Measurements from ENCODE around the gene DOCK2. TPM values are rescaled to one million over a fixed set of nuclear protein-coding genes. Genes with fewer than 3 reads are reported as not detected.

The DOCK2 gene
- total RNA-seq, 2 experiments from 2014 or later = 248 to 270 TPM

DNA sequence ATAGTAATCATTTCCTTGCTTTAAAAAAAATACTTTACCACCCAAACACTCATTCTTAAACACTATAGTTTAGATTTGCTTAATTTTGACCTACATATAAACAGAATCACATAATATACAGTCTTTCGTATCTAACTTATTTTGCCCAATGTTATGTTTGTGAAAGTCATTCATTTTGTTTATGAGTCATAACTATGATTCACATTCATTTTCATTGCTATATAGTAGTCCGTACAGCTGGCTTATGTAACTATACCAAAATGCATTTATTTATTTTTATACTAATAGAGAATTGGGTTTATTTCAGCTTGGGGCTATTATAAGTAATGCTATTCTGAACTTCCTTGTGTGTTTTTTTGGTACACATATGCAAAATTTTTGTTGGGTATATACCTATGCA lies 434.7 kb downstream of the DOCK2 start:
- peaks cover 74% of the 10 kb centered on the region for H3K36me3 Mint-ChIP-seq (ENCODE audit: low read depth)
- DNase-seq = no peak
- H3K27ac Mint-ChIP-seq = no peak overlapping the region
- no peaks in the 10 kb centered on the region for H3K4me1 Mint-ChIP-seq
- POLR2A ChIA-PET = no interaction called here
- CTCF ChIA-PET = interaction anchor here (1.0 to 2.2 kb wide), 6 partner anchors 11 to 345 kb away, joined by 3 to 13 read pairs (median 5); no protein-coding TSS in a partner anchor
- H3K9me3 Mint-ChIP-seq = no peaks in the 10 kb centered on the region
- no peaks in the 10 kb centered on the region for H3K27me3 Mint-ChIP-seq
- H3K4me3 Mint-ChIP-seq = no peak overlapping the region

DNA sequence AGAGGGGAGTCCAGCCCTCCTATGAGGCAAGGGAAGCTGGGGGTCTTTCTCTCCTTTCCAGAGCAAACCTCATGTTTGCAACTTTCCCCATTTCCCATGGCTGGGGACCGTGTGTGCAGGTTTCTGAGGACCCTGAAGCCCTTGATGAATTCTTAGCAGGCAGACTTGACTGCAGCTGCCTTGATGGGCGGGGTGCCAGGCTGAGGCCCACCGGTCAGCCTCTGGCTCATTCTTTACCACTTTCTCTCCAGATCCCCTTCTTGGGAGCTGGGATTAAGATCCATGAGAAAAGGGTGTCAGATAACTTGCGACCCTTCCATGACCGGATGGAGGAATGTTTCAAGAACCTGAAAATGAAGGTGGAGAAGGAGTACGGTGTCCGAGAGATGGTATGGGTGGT lies 438.6 kb downstream of the DOCK2 start:
- ChIA-PET CTCF (no interaction called here), POLR2A (no interaction called here)
- H3K36me3 Mint-ChIP-seq (ENCODE audit: low read depth) = peaks cover 75% of the 10 kb centered on the region
- H3K9me3 Mint-ChIP-seq = no peaks in the 10 kb centered on the region
- no peak overlapping the region for H3K4me3 Mint-ChIP-seq
- no peaks in the 10 kb centered on the region for H3K27me3 Mint-ChIP-seq
- no peak overlapping the region for H3K27ac Mint-ChIP-seq
- no peak for DNase-seq
- no peaks in the 10 kb centered on the region for H3K4me1 Mint-ChIP-seq

DNA sequence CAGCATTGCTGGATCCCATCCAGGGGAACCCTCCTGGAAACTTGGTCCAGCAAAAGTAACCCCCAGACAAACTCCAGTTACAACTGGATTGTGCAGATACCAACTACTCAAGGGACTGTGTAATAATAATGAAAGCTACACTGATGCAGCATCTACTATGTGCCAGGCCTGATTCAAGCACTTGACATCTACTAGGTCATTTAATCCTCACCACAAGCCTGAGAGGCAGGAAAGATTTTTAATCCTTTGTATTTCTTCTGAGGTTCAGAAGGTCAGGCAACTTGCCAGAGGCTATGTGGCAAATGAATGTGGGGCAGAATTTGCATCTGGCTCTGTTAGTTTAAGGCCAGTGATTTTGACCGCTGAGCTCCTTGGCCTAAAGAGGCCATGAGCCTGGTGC lies 439.1 kb downstream of the DOCK2 start:
- ChIA-PET POLR2A (no interaction called here), CTCF (no interaction called here)
- no peak for DNase-seq
- no peaks in the 10 kb centered on the region for H3K9me3 Mint-ChIP-seq
- H3K27ac Mint-ChIP-seq = no peak overlapping the region
- H3K36me3 Mint-ChIP-seq (ENCODE audit: low read depth) = peaks cover 75% of the 10 kb centered on the region
- no peaks in the 10 kb centered on the region for H3K27me3 Mint-ChIP-seq
- no peak overlapping the region for H3K4me3 Mint-ChIP-seq
- no peaks in the 10 kb centered on the region for H3K4me1 Mint-ChIP-seq

DNA sequence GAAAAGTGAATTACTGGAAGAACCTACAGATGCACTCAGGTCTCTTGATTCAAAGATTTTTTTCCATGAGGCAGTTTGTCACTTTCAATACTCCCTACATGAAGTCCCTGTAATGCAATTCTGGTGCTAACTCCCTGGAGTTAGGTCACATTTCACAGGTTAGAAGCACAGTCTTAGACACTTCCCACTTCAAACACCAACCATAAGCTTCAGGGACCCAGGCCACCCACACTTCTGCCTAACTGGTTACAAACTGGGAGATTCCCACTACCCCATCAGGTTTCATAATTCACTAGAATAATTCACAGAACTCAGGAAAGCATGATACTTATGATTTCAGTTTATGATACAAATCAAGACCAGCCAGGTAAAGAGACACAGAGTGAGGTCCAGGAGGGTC lies 439.7 kb downstream of the DOCK2 start:
- no peak overlapping the region for H3K27ac Mint-ChIP-seq
- no peaks in the 10 kb centered on the region for H3K4me1 Mint-ChIP-seq

DNA sequence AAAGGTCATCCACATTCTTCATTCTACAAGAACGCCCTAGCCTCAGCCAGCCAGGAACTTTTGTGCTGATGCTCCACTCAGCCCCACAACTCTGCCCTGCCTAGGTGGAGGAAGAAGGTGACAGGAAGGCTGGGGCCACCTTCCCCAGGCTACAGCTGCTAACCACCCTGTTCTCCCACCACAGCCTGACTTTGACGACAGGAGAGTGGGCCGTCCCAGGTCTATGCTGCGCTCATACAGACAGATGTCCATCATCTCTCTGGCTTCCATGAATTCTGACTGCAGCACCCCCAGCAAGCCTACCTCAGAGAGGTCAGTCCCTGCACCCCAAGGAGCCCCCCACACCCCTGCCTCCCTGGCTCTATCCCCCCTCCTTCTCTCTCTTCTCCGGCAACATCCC lies 440.5 kb downstream of the DOCK2 start:
- POLR2A ChIA-PET = no interaction called here
- DNase-seq = no peak
- Mint-ChIP-seq H3K4me1 (no peaks in the 10 kb centered on the region), H3K36me3 (ENCODE audit: low read depth) (peaks cover 81% of the 10 kb centered on the region), H3K9me3 (no peaks in the 10 kb centered on the region), H3K4me3 (no peak overlapping the region), H3K27me3 (no peaks in the 10 kb centered on the region), H3K27ac (no peak overlapping the region)
- CTCF ChIA-PET = no interaction called here

More for the DNA sequence above, 439.7 kb downstream of the DOCK2 start:
- Mint-ChIP-seq H3K36me3 (ENCODE audit: low read depth) (peaks cover 73% of the 10 kb centered on the region), H3K9me3 (no peaks in the 10 kb centered on the region), H3K4me3 (no peak overlapping the region), H3K27me3 (no peaks in the 10 kb centered on the region)
- CTCF ChIA-PET = no interaction called here
- DNase-seq = no peak
- POLR2A ChIA-PET = no interaction called here

DNA sequence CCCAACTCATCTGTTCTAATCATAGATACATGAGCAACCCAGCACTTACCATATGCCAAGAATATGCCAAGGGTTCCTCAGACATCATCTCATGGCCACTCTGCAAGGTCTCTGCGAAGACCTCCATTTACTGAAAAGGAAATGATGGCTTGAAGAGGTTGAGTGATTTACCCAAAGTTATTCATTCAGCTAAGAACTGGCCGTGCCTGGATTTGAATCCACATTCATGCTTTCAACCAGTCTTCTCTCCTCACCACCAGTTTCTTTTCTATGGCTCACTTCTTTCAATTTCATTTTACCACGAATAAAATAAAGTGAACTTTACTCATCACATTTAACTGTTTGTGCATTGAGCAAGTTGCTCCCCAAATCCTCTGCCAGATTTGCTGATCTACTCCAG lies 441.4 kb downstream of the DOCK2 start:
- Mint-ChIP-seq H3K36me3 (ENCODE audit: low read depth) (peaks cover 83% of the 10 kb centered on the region), H3K27ac (no peak overlapping the region), H3K27me3 (no peaks in the 10 kb centered on the region), H3K9me3 (no peaks in the 10 kb centered on the region), H3K4me1 (no peaks in the 10 kb centered on the region), H3K4me3 (no peak overlapping the region)
- CTCF ChIA-PET = interaction anchor here (0.8 kb wide), 1 partner anchor 10 kb away, joined by 3 read pairs; no protein-coding TSS in a partner anchor
- no peak for DNase-seq
- POLR2A ChIA-PET = no interaction called here

DNA sequence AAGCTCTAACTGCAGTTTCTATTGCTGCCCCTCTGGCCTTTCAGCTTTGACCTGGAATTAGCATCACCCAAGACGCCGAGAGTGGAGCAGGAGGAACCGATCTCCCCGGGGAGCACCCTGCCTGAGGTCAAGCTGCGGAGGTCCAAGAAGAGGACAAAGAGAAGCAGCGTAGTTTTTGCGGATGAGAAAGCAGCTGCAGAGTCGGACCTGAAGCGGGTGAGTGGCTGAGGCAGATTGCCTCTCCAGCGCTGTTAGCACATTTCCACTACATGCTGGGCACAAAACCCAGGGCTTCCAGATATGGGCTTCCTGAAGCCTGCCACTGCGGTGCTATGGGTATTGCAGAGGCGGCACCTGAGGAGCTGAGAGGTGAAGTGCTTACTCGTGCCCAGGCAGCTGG lies 441.9 kb downstream of the DOCK2 start:
- Mint-ChIP-seq H3K4me3 (no peak overlapping the region), H3K27me3 (no peaks in the 10 kb centered on the region), H3K9me3 (no peaks in the 10 kb centered on the region), H3K27ac (no peak overlapping the region), H3K4me1 (no peaks in the 10 kb centered on the region), H3K36me3 (ENCODE audit: low read depth) (peaks cover 88% of the 10 kb centered on the region)
- ChIA-PET POLR2A (no interaction called here), CTCF (interaction anchor here (0.8 to 1.5 kb wide), 2 partner anchors 8 to 11 kb away, joined by 3 to 4 read pairs; no protein-coding TSS in a partner anchor)
- DNase-seq = no peak

DNA sequence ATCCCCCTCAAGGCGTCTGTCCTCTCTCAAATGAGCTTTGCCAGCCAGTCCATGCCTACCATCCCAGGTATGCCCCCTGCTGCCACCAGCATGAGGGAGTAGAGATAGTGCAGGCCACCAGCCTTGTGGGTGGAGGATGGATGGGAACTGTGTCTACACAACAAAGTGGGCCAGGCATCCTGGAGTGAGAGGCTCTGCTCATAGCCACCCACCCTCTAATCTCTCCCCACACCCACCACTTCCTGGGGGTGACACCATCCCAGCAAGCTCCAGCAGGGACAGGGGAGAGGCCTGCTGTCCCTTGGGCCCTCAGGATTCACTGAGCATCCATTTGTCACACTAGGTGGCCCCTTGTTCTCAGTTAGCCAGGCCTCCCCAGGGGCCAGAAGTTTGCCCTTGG lies 443.1 kb downstream of the DOCK2 start:
- DNase-seq = no peak
- ChIA-PET CTCF (interaction anchor here (1.5 kb wide), 1 partner anchor 9 kb away, joined by 4 read pairs; no protein-coding TSS in a partner anchor), POLR2A (no interaction called here)
- no peak overlapping the region for H3K4me3 Mint-ChIP-seq
- peaks cover 92% of the 10 kb centered on the region for H3K36me3 Mint-ChIP-seq (ENCODE audit: low read depth)
- no peak overlapping the region for H3K27ac Mint-ChIP-seq
- no peaks in the 10 kb centered on the region for H3K27me3 Mint-ChIP-seq
- H3K4me1 Mint-ChIP-seq = no peaks in the 10 kb centered on the region
- H3K9me3 Mint-ChIP-seq = no peaks in the 10 kb centered on the region

DNA sequence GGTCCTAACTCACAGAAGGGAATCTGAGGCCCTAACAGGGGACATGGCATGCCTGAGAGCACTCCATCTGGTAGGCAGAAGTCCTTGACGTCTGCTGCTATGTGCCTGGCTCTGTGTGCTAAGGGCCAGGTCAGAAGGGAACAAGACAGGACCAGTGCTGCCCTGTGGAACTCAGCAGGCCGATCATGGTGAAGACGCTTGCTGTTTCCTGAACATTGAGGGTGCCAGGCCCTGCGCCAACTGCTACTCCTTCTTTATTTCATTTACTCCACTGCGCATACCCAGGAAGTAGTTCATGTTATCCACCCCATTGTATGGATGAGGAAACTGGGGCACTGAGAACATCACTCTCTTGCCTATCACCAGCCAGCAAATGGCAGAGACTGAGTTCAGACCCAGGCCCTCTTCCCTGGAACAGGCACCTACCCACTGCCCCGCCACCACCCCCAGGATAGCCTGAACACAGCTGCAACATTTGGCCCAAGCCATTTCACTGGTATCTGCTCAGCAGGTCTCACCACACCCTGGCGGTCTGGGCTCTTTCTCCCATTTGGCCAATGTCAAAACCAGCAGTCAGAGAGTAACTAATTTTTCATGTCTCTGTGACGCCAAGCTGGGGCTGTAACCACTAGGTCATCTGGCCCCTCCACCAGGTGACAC lies 443.8 kb downstream of the DOCK2 start:
- H3K4me3 Mint-ChIP-seq = no peak overlapping the region
- H3K27ac Mint-ChIP-seq = no peak overlapping the region
- H3K9me3 Mint-ChIP-seq = no peaks in the 10 kb centered on the region
- POLR2A ChIA-PET = no interaction called here
- no peaks in the 10 kb centered on the region for H3K27me3 Mint-ChIP-seq
- no peaks in the 10 kb centered on the region for H3K4me1 Mint-ChIP-seq
- peaks cover 94% of the 10 kb centered on the region for H3K36me3 Mint-ChIP-seq (ENCODE audit: low read depth)
- no peak for DNase-seq
- CTCF ChIA-PET = interaction anchor here (0.9 kb wide), 1 partner anchor 10 kb away, joined by 3 read pairs; no protein-coding TSS in a partner anchor

DNA sequence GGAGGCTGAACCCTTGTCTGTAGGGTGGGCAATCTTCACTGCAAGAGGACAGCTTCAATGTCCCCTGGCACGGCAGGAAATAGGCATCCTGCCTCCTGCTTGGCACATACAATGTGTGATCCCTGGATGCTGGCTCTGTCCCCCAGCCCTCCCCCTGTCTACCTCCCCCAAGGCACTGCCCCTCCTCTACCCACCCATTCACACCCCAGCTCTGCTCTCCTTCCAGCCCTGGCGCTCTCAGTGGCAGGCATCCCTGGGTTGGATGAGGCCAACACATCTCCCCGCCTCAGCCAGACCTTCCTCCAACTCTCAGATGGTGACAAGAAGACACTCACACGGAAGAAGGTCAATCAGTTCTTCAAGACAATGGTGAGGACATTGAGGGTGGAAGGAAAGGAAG lies 444.5 kb downstream of the DOCK2 start:
- H3K4me1 Mint-ChIP-seq = no peaks in the 10 kb centered on the region
- H3K36me3 Mint-ChIP-seq (ENCODE audit: low read depth) = peaks cover 91% of the 10 kb centered on the region
- H3K27me3 Mint-ChIP-seq = no peaks in the 10 kb centered on the region
- H3K9me3 Mint-ChIP-seq = no peaks in the 10 kb centered on the region
- CTCF ChIA-PET = interaction anchor here (0.9 kb wide), 1 partner anchor 11 kb away, joined by 3 read pairs; no protein-coding TSS in a partner anchor
- no peak overlapping the region for H3K4me3 Mint-ChIP-seq
- DNase-seq = no peak
- POLR2A ChIA-PET = no interaction called here
- H3K27ac Mint-ChIP-seq = no peak overlapping the region

DNA sequence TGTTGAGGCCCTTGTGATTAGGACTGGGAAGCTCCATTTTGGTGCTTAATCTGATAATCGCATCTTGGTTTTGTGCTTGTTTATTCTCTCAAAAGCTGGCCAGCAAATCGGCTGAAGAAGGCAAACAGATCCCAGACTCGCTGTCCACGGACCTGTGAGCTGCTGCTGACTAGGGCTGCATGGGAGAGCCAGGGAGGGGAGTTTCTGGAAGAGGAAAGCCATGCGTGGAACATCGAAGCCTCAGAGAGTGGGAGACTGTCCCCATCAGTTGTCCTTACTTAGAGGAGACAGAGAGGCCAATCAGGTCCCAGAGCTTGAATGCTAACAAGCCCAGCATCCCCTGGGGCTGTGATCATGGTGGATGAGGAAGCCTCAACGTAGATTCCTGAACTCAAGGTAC lies 445.6 kb downstream of the DOCK2 start:
- Mint-ChIP-seq H3K9me3 (no peaks in the 10 kb centered on the region), H3K4me1 (no peaks in the 10 kb centered on the region), H3K36me3 (ENCODE audit: low read depth) (peaks cover 87% of the 10 kb centered on the region), H3K27me3 (no peaks in the 10 kb centered on the region), H3K27ac (no peak overlapping the region), H3K4me3 (no peak overlapping the region)
- ChIA-PET POLR2A (no interaction called here), CTCF (interaction anchor here (1.1 kb wide), 1 partner anchor 12 kb away, joined by 3 read pairs; no protein-coding TSS in a partner anchor)
- DNase-seq = no peak

DNA sequence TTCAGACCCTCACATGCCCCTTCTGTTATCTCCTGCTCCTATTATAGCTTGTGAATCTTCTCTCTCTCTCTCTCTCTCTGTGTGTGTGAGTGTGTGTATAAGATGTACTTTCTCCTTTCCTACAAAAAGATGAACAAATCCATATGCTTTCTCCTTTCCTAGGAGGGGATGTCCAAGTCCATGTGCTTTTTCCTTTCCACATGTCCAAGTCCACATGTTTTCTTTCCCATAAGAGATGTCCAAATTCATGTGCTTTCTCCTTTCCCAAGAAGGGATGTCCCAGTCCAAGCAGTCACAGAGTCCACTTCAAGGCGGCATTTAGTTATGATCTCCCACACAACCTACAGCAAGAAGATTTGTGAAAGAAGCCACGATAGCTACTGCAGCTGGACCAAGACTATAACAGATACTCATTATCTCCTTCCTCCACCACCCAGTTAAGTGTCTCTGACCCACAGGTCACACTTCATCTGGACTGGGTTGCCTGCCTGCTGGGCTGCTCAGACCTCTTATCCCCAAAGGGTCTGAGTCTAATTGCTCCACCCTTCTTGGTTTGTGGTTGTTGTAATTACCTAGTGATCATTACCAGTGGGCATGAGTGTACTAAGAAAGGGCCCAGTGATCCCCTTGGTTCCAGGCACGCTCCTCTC lies 450.2 kb downstream of the DOCK2 start:
- Mint-ChIP-seq H3K27ac (no peak overlapping the region), H3K36me3 (ENCODE audit: low read depth) (peaks cover 47% of the 10 kb centered on the region), H3K4me3 (no peak overlapping the region), H3K4me1 (no peaks in the 10 kb centered on the region), H3K27me3 (no peaks in the 10 kb centered on the region), H3K9me3 (no peaks in the 10 kb centered on the region)
- ChIA-PET POLR2A (no interaction called here), CTCF (interaction anchor here (0.7 kb wide), 1 partner anchor 384 kb away, joined by 3 read pairs; no protein-coding TSS in a partner anchor)
- DNase-seq = no peak

DNA sequence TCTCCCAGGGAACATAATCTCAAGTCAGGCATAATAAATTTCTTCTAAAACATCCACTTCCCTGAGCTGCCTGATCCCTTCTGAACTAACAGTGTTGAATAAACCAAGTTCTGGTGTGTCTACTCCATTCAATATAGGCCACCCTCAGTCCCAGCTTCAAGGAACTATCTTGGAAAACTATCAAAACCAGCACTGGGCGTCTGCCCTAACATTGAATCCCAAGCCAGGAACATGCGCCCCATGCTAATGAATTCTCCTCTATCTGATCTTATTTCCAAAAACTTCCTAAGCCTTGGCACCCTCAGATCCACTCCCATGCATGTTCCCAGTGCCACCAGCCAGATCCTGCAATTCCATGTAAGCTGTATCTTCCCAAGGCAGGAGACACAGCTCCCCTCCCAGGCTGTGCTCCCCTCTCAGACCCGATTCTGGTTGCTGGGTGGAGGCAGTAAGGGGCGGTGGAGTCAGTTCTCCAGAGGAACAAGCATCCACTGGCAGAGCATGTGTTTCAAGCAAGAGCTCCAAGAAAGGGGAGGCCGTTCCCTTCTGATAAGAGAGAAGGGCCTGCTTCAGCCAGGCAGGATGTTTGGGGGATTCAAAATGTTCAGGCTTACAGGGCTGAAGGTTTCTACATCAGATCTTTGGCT lies 455.5 kb downstream of the DOCK2 start:
- Mint-ChIP-seq H3K9me3 (no peaks in the 10 kb centered on the region), H3K36me3 (ENCODE audit: low read depth) (peaks cover 4% of the 10 kb centered on the region), H3K27me3 (peaks cover 4% of the 10 kb centered on the region), H3K4me1 (no peaks in the 10 kb centered on the region), H3K27ac (no peak overlapping the region), H3K4me3 (no peak overlapping the region)
- no peak for DNase-seq
- CTCF ChIA-PET = interaction anchor here (0.8 kb wide), 1 partner anchor 10 kb away, joined by 3 read pairs; no protein-coding TSS in a partner anchor
- POLR2A ChIA-PET = no interaction called here

All from activated CD4-positive, alpha-beta memory T cell treated with anti-CD3 and anti-CD28 coated beads, Interleukin-2, amount 10 ng/mL, durations not matched to agents 7 days and 5 days (primary cell).